Measurements from ENCODE around the gene PPP2R2C. TPM values are rescaled to one million over a fixed set of nuclear protein-coding genes. Genes with fewer than 3 reads are reported as not detected.
A peak's percentile ranks its signal among the peaks of the same experiment; 100 is the strongest.

PPP2R2C gene
- polyA plus RNA-seq, 1 donor from 2014 or later: 34.4 TPM

DNA sequence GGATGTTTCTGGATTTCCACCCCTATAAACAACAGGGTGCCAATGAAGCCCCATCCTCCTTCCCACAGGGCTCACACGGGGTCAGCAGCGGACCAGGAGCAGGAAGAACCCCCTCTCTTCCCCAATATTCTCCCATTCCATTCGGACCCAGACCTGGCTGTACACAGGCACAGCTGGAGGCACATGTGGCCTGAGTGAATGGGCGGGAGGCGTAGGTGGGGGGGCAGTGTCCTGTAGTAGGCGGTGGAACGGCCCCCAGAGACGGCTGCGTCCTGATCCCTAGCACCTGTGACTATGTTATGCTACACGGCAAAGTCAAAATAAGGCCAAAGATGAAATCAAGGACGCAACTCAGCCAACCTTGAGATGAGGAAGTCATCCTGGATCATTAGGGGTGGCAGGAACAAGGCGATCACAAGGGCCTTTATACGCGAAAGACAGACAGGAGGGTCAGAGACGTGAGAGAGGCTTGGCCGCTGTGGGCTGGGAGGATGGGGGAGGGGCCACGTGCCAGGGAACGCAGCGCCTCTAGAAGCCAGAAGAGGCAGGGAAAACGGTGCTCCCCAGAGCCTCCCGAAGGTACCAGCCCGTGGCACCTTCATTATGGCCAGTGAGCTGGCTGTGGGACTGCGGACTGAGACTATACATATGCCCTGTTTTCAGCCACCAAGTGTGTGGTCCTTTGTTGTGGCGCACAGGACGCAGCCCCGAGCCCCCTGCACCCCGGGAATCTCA is 127.2 kb downstream of the PPP2R2C start:
- Histone ChIP-seq H4K20me1 (ENCODE audit: insufficient read depth) (no peaks in the 10 kb centered on the region), H3K9me3 (ENCODE audit: low read length) (peaks cover 11% of the 10 kb centered on the region), H3K9ac (ENCODE audit: low read length) (no peak overlapping the region), H3K79me2 (replicated peaks; ENCODE audit: insufficient read depth, low read length) (no peaks in the 10 kb centered on the region), H3K9me2 (ENCODE audit: insufficient read depth, low read length) (no peaks in the 10 kb centered on the region), H2AFZ (ENCODE audit: low read depth, low read length) (no peak overlapping the region), H3K27ac (ENCODE audit: low read length) (no peak overlapping the region), H3K27me3 (ENCODE audit: insufficient read depth, low read depth, low read length) (no peaks in the 10 kb centered on the region), H3F3A (ENCODE audit: insufficient read depth, low read length, poor library complexity, severe bottlenecking) (peaks cover 4% of the 10 kb centered on the region), H3K4me2 (ENCODE audit: low read length) (no peak overlapping the region), H3K4me3 (ENCODE audit: low read length) (no peak overlapping the region), H3K36me3 (ENCODE audit: insufficient read depth, low read length) (no peaks in the 10 kb centered on the region)
- TF ChIP-seq EZH2 (IDR thresholded peaks at IDR 0.05; ENCODE audit: borderline replicate concordance, insufficient read depth, low read length, poor library complexity, severe bottlenecking): no peak
- no peak for TF ChIP-seq TAF1 (IDR thresholded peaks at IDR 0.05; ENCODE audit: low read depth)
- TF ChIP-seq, protein P1, sequence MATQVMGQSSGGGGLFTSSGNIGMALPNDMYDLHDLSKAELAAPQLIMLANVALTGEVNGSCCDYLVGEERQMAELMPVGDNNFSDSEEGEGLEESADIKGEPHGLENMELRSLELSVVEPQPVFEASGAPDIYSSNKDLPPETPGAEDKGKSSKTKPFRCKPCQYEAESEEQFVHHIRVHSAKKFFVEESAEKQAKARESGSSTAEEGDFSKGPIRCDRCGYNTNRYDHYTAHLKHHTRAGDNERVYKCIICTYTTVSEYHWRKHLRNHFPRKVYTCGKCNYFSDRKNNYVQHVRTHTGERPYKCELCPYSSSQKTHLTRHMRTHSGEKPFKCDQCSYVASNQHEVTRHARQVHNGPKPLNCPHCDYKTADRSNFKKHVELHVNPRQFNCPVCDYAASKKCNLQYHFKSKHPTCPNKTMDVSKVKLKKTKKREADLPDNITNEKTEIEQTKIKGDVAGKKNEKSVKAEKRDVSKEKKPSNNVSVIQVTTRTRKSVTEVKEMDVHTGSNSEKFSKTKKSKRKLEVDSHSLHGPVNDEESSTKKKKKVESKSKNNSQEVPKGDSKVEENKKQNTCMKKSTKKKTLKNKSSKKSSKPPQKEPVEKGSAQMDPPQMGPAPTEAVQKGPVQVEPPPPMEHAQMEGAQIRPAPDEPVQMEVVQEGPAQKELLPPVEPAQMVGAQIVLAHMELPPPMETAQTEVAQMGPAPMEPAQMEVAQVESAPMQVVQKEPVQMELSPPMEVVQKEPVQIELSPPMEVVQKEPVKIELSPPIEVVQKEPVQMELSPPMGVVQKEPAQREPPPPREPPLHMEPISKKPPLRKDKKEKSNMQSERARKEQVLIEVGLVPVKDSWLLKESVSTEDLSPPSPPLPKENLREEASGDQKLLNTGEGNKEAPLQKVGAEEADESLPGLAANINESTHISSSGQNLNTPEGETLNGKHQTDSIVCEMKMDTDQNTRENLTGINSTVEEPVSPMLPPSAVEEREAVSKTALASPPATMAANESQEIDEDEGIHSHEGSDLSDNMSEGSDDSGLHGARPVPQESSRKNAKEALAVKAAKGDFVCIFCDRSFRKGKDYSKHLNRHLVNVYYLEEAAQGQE (IDR thresholded peaks at IDR 0.05; ENCODE audit: borderline replicate concordance): no peak
- no peak for TF ChIP-seq MXI1 (conservative IDR thresholded peaks at IDR 0.05; ENCODE audit: poor library complexity, severe bottlenecking)
- TF ChIP-seq SMC3 (conservative IDR thresholded peaks at IDR 0.05; ENCODE audit: poor library complexity): no peak
- TF ChIP-seq RAD21 (conservative IDR thresholded peaks at IDR 0.05): no peak
- TF ChIP-seq EP300 (conservative IDR thresholded peaks at IDR 0.05; ENCODE audit: poor library complexity, severe bottlenecking): no peak
- no peak for TF ChIP-seq POLR2AphosphoS5 (IDR thresholded peaks at IDR 0.05)

DNA sequence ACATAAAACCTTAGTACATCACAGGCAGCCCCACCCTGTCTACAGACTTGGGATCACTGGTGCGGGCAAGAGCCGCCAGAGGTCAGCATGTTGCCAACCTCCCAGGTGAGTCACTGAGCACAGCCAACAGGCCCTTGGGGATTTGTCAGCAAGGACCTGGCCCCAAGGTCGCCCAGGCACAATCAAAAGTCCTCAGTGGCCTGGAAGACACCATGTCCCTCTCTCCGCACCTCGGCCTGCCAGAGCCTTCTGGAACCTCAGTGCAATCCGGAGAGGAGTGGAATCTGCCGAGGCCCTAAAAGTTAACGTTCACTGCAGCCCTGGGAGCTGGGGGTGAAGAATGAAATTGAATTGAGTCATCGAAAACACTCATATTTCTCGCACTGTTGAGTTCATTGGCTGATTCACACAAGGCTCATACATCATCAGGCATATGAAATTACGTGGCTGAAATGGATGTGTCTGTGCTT is 128.4 kb downstream of the PPP2R2C start:
- Histone ChIP-seq H2AFZ (ENCODE audit: low read depth, low read length) (no peak overlapping the region), H3F3A (ENCODE audit: insufficient read depth, low read length, poor library complexity, severe bottlenecking) (peaks cover 4% of the 10 kb centered on the region), H3K79me2 (replicated peaks; ENCODE audit: insufficient read depth, low read length) (no peaks in the 10 kb centered on the region), H3K36me3 (ENCODE audit: insufficient read depth, low read length) (no peaks in the 10 kb centered on the region), H3K27ac (ENCODE audit: low read length) (peak overlapping the region; percentile 91), H3K4me3 (ENCODE audit: low read length) (no peak overlapping the region), H3K27me3 (ENCODE audit: insufficient read depth, low read depth, low read length) (no peaks in the 10 kb centered on the region), H3K9ac (ENCODE audit: low read length) (no peak overlapping the region), H4K20me1 (ENCODE audit: insufficient read depth) (no peaks in the 10 kb centered on the region), H3K4me2 (ENCODE audit: low read length) (no peak overlapping the region), H3K9me2 (ENCODE audit: insufficient read depth, low read length) (no peaks in the 10 kb centered on the region), H3K9me3 (ENCODE audit: low read length) (peaks cover 11% of the 10 kb centered on the region)
- TF ChIP-seq SMC3 (conservative IDR thresholded peaks at IDR 0.05; ENCODE audit: poor library complexity): no peak
- TF ChIP-seq EP300 (conservative IDR thresholded peaks at IDR 0.05; ENCODE audit: poor library complexity, severe bottlenecking): no peak
- no peak for TF ChIP-seq TAF1 (IDR thresholded peaks at IDR 0.05; ENCODE audit: low read depth)
- TF ChIP-seq RAD21 (conservative IDR thresholded peaks at IDR 0.05): no peak
- TF ChIP-seq, protein P1 (IDR thresholded peaks at IDR 0.05; ENCODE audit: borderline replicate concordance): no peak
- TF ChIP-seq MXI1 (conservative IDR thresholded peaks at IDR 0.05; ENCODE audit: poor library complexity, severe bottlenecking): no peak
- TF ChIP-seq POLR2AphosphoS5 (IDR thresholded peaks at IDR 0.05): no peak
